GM19467 (cell line): ENCODE measurements around the gene HNRNPU.

Experiments used
- ATAC-seq: cut with Tn5 transposase; IDR thresholded peaks from one replicate; pipeline ENCODE4 v1.9.1; 2021; ENCODE audit warnings: mild to moderate bottlenecking, moderate library complexity; ENCODE audit not compliant: unreplicated experiment

HNRNPU gene

GRCh38 chr1:244813327-244813726 is 51.0 kb downstream of the HNRNPU start:
- no peak for ATAC-seq

GRCh38 chr1:244810221-244810620 is 54.1 kb downstream of the HNRNPU start:
- ATAC-seq, result no peak

- no peak for ATAC-seq
Measured at GRCh38 chr1:244807138-244807537, 57.2 kb downstream of the HNRNPU start.

- ATAC-seq, result no peak
Measured at GRCh38 chr1:244804841-244805240, 59.5 kb downstream of the HNRNPU start.

GRCh38 chr1:244802556-244803239 is 61.6 kb downstream of the HNRNPU start:
- ATAC-seq, result no peak

- ATAC-seq, result no peak
Measured at GRCh38 chr1:244802041-244802440, 62.3 kb downstream of the HNRNPU start.

GRCh38 chr1:244801246-244801645 is 63.1 kb downstream of the HNRNPU start:
- no peak for ATAC-seq

- no peak for ATAC-seq
Measured at GRCh38 chr1:244800821-244801220, 63.5 kb downstream of the HNRNPU start.
